Choroid plexus epithelial cell (primary cell): ENCODE measurements around the gene FBXW12.

Experiments
- DNase-seq: peaks from one replicate; pipeline ENCODE4 v3.0.0-alpha.2; 2010; ENCODE audit warnings: low read depth
- H3K4me3 ChIP-seq: 2 replicates; pipeline ENCODE4 v1.5.1; 2011; ENCODE audit warnings: low read depth, mild to moderate bottlenecking, control low read depth, low read length, moderate library complexity
- CTCF ChIP-seq: conservative IDR thresholded peaks from 2 replicates; pipeline ENCODE4 v1.5.1; 2011; ENCODE audit warnings: low read depth, mild to moderate bottlenecking, control low read depth, inconsistent platforms, low read length, moderate library complexity

The FBXW12 gene

GRCh38 chr3:48344867-48345507 is 27.0 kb upstream of the FBXW12 start:
- H3K4me3 ChIP-seq = no peak overlapping the region
- no peak for DNase-seq
- TF ChIP-seq CTCF = no peak

GRCh38 chr3:48345946-48346572 is 26.0 kb upstream of the FBXW12 start:
- H3K4me3 ChIP-seq = no peak overlapping the region
- TF ChIP-seq CTCF = no peak
- no peak for DNase-seq

- TF ChIP-seq CTCF = no peak
- H3K4me3 ChIP-seq = no peak overlapping the region
- DNase-seq = no peak
Observed at GRCh38 chr3:48347500-48347899, 24.5 kb upstream of the FBXW12 start.

GRCh38 chr3:48352546-48352945 is 19.5 kb upstream of the FBXW12 start:
- no peak for DNase-seq

GRCh38 chr3:48353987-48354386 is 18.0 kb upstream of the FBXW12 start:
- H3K4me3 ChIP-seq = no peak overlapping the region
- no peak for TF ChIP-seq CTCF
- no peak for DNase-seq

More at GRCh38 chr3:48352546-48352945, 19.5 kb upstream of the FBXW12 start:
- TF ChIP-seq CTCF = no peak
- H3K4me3 ChIP-seq = no peak overlapping the region

- no peak for DNase-seq
- no peak for TF ChIP-seq CTCF
- H3K4me3 ChIP-seq = no peak overlapping the region
Observed at GRCh38 chr3:48356419-48356818, 15.6 kb upstream of the FBXW12 start.

GRCh38 chr3:48361928-48362327 is 10.1 kb upstream of the FBXW12 start:
- DNase-seq = no peak

More at GRCh38 chr3:48361928-48362327, 10.1 kb upstream of the FBXW12 start:
- H3K4me3 ChIP-seq = no peak overlapping the region
- TF ChIP-seq CTCF = no peak
